ENCODE data around the gene PRPSAP2. TPM values are rescaled to one million over a fixed set of nuclear protein-coding genes. Genes with fewer than 3 reads are reported as not detected.

PRPSAP2 gene
- total and polyA plus RNA-seq, 3 donors from 2014 or later, result 42.8 to 56.1 (median 55.4) TPM

- Histone ChIP-seq H3K4me3 (no peak overlapping the region), H3K36me3 (ENCODE audit: low read depth, missing control alignments) (no peaks in the 10 kb centered on the region), H3K4me1 (peaks cover 5% of the 10 kb centered on the region), H3K27me3 (no peaks in the 10 kb centered on the region), H3K27ac (no peak overlapping the region), H3K9me3 (no peaks in the 10 kb centered on the region)
- WGBS, 2 donors, result 72 to 80% methylated on average over 8 of the region's 8 CpGs
- no peak for DNase-seq
- no peak for TF ChIP-seq POLR2A (IDR thresholded peaks at IDR 0.05)
- TF ChIP-seq, protein P1, sequence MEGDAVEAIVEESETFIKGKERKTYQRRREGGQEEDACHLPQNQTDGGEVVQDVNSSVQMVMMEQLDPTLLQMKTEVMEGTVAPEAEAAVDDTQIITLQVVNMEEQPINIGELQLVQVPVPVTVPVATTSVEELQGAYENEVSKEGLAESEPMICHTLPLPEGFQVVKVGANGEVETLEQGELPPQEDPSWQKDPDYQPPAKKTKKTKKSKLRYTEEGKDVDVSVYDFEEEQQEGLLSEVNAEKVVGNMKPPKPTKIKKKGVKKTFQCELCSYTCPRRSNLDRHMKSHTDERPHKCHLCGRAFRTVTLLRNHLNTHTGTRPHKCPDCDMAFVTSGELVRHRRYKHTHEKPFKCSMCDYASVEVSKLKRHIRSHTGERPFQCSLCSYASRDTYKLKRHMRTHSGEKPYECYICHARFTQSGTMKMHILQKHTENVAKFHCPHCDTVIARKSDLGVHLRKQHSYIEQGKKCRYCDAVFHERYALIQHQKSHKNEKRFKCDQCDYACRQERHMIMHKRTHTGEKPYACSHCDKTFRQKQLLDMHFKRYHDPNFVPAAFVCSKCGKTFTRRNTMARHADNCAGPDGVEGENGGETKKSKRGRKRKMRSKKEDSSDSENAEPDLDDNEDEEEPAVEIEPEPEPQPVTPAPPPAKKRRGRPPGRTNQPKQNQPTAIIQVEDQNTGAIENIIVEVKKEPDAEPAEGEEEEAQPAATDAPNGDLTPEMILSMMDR (IDR thresholded peaks at IDR 0.05), result no peak
- intact Hi-C loops (cut with DNase I; ENCODE audit: low total_unique reads), result no loop called here
Observed at GRCh38 chr17:18948476-18949006, 90.6 kb downstream of the PRPSAP2 start.

DNA sequence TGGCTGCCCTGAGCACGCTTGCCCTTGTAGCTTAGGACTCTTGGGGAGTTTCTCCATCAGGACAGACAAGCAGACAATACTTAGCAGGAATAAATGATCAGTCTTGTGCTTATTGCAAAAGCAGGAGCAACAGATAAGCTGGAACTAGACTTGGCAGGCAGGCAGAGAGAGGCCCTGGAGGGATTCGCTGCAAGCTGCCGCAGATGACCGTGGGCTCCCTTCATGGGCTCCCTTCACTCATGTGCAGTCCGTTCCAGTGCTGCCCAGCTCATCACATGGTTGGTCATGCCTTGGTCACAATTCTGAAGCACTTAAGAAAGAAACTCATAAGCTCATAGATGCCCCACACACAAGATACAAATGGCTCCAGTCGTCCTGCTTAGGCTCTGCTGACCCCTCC is 91.6 kb downstream of the PRPSAP2 start:
- intact Hi-C loops (cut with DNase I; ENCODE audit: low total_unique reads), result no loop called here
- Histone ChIP-seq H3K36me3 (ENCODE audit: low read depth, missing control alignments) (no peaks in the 10 kb centered on the region), H3K4me3 (no peak overlapping the region), H3K9me3 (no peaks in the 10 kb centered on the region), H3K27me3 (no peaks in the 10 kb centered on the region), H3K27ac (no peak overlapping the region), H3K4me1 (peaks cover 5% of the 10 kb centered on the region)
- DNase-seq, result peak; percentile 58
- 44 to 46% methylated on average over 6 of the region's 6 CpGs for WGBS, 2 donors
- TF ChIP-seq, protein P1 (IDR thresholded peaks at IDR 0.05), result no peak
- TF ChIP-seq POLR2A (IDR thresholded peaks at IDR 0.05), result no peak

- 40 to 50% methylated on average over 4 of the region's 4 CpGs for WGBS, 2 donors
- peak; percentile 29 for DNase-seq
- no peak for TF ChIP-seq POLR2A (IDR thresholded peaks at IDR 0.05)
- TF ChIP-seq, protein P1 (IDR thresholded peaks at IDR 0.05), result no peak
- Histone ChIP-seq H3K36me3 (ENCODE audit: low read depth, missing control alignments) (no peaks in the 10 kb centered on the region), H3K9me3 (no peaks in the 10 kb centered on the region), H3K4me1 (peaks cover 5% of the 10 kb centered on the region), H3K27ac (no peak overlapping the region), H3K4me3 (no peak overlapping the region), H3K27me3 (no peaks in the 10 kb centered on the region)
- intact Hi-C loops (cut with DNase I; ENCODE audit: low total_unique reads), result no loop called here
Observed at GRCh38 chr17:18950346-18950745, 92.4 kb downstream of the PRPSAP2 start.

DNA sequence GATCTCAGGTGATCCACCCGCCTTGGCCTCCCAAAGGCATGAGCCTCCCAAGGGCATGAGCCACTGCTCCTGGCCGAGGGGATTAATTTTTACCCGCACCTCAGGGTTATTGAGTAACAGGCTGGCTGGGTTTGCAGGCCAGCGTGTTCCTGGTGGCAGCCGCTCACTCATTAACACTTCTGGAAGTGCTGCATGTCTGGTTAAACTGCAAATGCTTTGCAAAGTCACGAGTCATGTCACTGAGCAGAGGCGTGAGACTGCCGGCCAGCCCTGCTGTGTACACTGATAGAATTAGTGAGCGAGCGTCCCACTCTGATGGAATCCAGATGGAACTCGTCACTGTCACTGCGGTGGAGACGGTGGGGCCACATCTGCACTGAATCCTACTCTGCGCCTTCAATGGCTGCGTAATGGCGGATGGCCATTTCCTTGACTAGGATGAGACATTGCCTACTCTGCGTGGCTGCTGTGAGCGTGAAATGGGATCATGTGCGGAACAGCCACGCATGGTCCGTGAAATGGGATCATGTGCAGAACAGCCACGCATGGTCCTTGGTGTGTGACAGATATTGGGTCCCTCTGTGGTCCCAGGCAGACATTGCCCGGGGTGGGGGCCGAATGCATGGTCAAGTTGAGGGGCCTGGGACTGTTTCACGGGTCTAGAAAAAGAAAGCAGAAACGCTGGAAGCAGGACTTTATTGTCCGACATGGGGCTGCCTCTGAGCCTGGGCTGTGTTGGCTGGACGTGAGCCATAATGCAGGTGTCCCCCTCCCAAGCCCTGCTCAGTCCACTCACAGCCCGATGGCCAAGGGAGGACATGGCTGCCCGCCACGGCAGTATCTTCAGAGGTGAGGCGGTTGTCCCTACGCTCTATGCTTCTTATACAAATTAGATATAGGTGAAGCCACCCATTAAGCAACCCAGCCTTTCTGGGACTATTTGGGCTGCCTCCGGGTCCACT is 93.3 kb downstream of the PRPSAP2 start:
- no peaks in the 10 kb centered on the region for H3K9me3 ChIP-seq
- DNase-seq, result no peak
- intact Hi-C loops (cut with DNase I; ENCODE audit: low total_unique reads), result no loop called here
- H3K27ac ChIP-seq, result no peak overlapping the region
- TF ChIP-seq, protein P1 (IDR thresholded peaks at IDR 0.05), result no peak
- no peak for TF ChIP-seq POLR2A (IDR thresholded peaks at IDR 0.05)
- peaks cover 5% of the 10 kb centered on the region for H3K4me1 ChIP-seq
- WGBS, 2 donors, result 90 to 94% methylated on average over 33 to 34 of the region's 34 CpGs
- no peak overlapping the region for H3K4me3 ChIP-seq
- no peaks in the 10 kb centered on the region for H3K36me3 ChIP-seq (ENCODE audit: low read depth, missing control alignments)
- no peaks in the 10 kb centered on the region for H3K27me3 ChIP-seq

Measured in testis (tissue), 3 donors.